GM19025 (cell line): ENCODE results near the gene CCDC88B.

Experiments
- ATAC-seq: cut with Tn5 transposase; IDR thresholded peaks from one replicate; pipeline ENCODE4 v1.9.1; 2021; ENCODE audit warnings: mild to moderate bottlenecking, low read depth, moderate library complexity; ENCODE audit not compliant: unreplicated experiment

Gene CCDC88B

GRCh38 chr11:64379817-64380709, 40.1 kb downstream of the CCDC88B start:
- ATAC-seq: no peak

- ATAC-seq: no peak
These were observed 41.3 kb downstream of the CCDC88B start for GRCh38 chr11:64381350-64381749.

- no peak for ATAC-seq
These were observed 42.0 kb downstream of the CCDC88B start for GRCh38 chr11:64382047-64382446.

- ATAC-seq: no peak
These were observed 42.6 kb downstream of the CCDC88B start for GRCh38 chr11:64382586-64382985.

GRCh38 chr11:64383580-64383979, 43.6 kb downstream of the CCDC88B start:
- no peak for ATAC-seq

- no peak for ATAC-seq
These were observed 44.2 kb downstream of the CCDC88B start for GRCh38 chr11:64384028-64384737.

- ATAC-seq: no peak
These were observed 45.3 kb downstream of the CCDC88B start for GRCh38 chr11:64384981-64385944.

GRCh38 chr11:64385945-64386704, 46.1 kb downstream of the CCDC88B start:
- ATAC-seq: no peak

GRCh38 chr11:64387916-64388315, 47.9 kb downstream of the CCDC88B start:
- ATAC-seq: no peak

- ATAC-seq: no peak
These were observed 48.9 kb downstream of the CCDC88B start for GRCh38 chr11:64388894-64389293.

GRCh38 chr11:64389851-64390250, 49.8 kb downstream of the CCDC88B start:
- ATAC-seq: no peak

- no peak for ATAC-seq
These were observed 50.6 kb downstream of the CCDC88B start for GRCh38 chr11:64390558-64390957.

- no peak for ATAC-seq
These were observed 51.8 kb downstream of the CCDC88B start for GRCh38 chr11:64391839-64392238.

- ATAC-seq: no peak
These were observed 55.6 kb downstream of the CCDC88B start for GRCh38 chr11:64395545-64396078.

GRCh38 chr11:64396079-64396591, 56.1 kb downstream of the CCDC88B start:
- ATAC-seq: no peak

GRCh38 chr11:64400102-64400501, 60.1 kb downstream of the CCDC88B start:
- no peak for ATAC-seq

GRCh38 chr11:64400667-64401066, 60.7 kb downstream of the CCDC88B start:
- no peak for ATAC-seq

- ATAC-seq: no peak
These were observed 61.8 kb downstream of the CCDC88B start for GRCh38 chr11:64401775-64402174.

GRCh38 chr11:64403106-64403505, 63.1 kb downstream of the CCDC88B start:
- ATAC-seq: no peak
